GM12873 (cell line): ENCODE data around the gene IFT122.

Experiments
- CTCF ChIP-seq: IDR thresholded peaks from 2 replicates; pipeline ENCODE4 v1.5.1; 2012; ENCODE audit warnings: low read depth, mild to moderate bottlenecking, moderate library complexity, low read length, control low read depth; ENCODE audit not compliant: insufficient read depth; ENCODE audit errors: missing control alignments

The IFT122 gene

GRCh38 chr3:129492691-129493090 lies 52.7 kb downstream of the IFT122 start:
- TF ChIP-seq CTCF = no peak

GRCh38 chr3:129493206-129493605 lies 53.2 kb downstream of the IFT122 start:
- TF ChIP-seq CTCF = no peak

GRCh38 chr3:129500334-129500658 lies 60.3 kb downstream of the IFT122 start:
- TF ChIP-seq CTCF = no peak

GRCh38 chr3:129501630-129502029 lies 61.6 kb downstream of the IFT122 start:
- no peak for TF ChIP-seq CTCF

GRCh38 chr3:129502641-129503408 lies 62.8 kb downstream of the IFT122 start:
- TF ChIP-seq CTCF = no peak

GRCh38 chr3:129503471-129504291 lies 63.7 kb downstream of the IFT122 start:
- TF ChIP-seq CTCF = no peak

GRCh38 chr3:129504471-129505100 lies 64.6 kb downstream of the IFT122 start:
- TF ChIP-seq CTCF = no peak
